Measurements from ENCODE around the gene HEATR9. TPM values are rescaled to one million over a fixed set of nuclear protein-coding genes. Genes with fewer than 3 reads are reported as not detected.
A peak's percentile ranks its signal among the peaks of the same experiment; 100 is the strongest.

HEATR9 gene
- total RNA-seq, 1 donor from 2014 or later, result not detected

- no peak for ATAC-seq
- no peak for DNase-seq (ENCODE audit: low spot score)
These were observed 1.1 kb downstream of the HEATR9 start for GRCh38 chr17:35867574-35867973.

- ATAC-seq (no peak), DNase-seq (ENCODE audit: low spot score) (no peak)
These were observed 2.2 kb downstream of the HEATR9 start for GRCh38 chr17:35866341-35866950.

GRCh38 chr17:35865412-35866340, 3.0 kb downstream of the HEATR9 start:
- no peak for DNase-seq (ENCODE audit: low spot score)
- ATAC-seq, result no peak

- no peak for DNase-seq (ENCODE audit: low spot score)
- no peak for ATAC-seq
These were observed 3.8 kb downstream of the HEATR9 start for GRCh38 chr17:35864853-35865252.

GRCh38 chr17:35856603-35857002, 12.1 kb downstream of the HEATR9 start:
- ATAC-seq, result no peak
- no peak for DNase-seq (ENCODE audit: low spot score)

GRCh38 chr17:35855965-35856364, 12.7 kb downstream of the HEATR9 start:
- DNase-seq (ENCODE audit: low spot score), result no peak
- no peak for ATAC-seq

GRCh38 chr17:35849469-35850348, 19.0 kb downstream of the HEATR9 start:
- DNase-seq (ENCODE audit: low spot score), result no peak
- peak; percentile 88 for ATAC-seq

- ATAC-seq (peak; percentile 33), DNase-seq (ENCODE audit: low spot score) (no peak)
These were observed 20.9 kb downstream of the HEATR9 start for GRCh38 chr17:35847633-35848373.

GRCh38 chr17:35847006-35847405, 21.7 kb downstream of the HEATR9 start:
- DNase-seq (ENCODE audit: low spot score) (no peak), ATAC-seq (peak; percentile 17)

- ATAC-seq (no peak), DNase-seq (ENCODE audit: low spot score) (no peak)
These were observed 22.5 kb downstream of the HEATR9 start for GRCh38 chr17:35846055-35846809.

GRCh38 chr17:35844547-35844946, 24.1 kb downstream of the HEATR9 start:
- ATAC-seq (no peak), DNase-seq (ENCODE audit: low spot score) (no peak)

- ATAC-seq, result no peak
- DNase-seq (ENCODE audit: low spot score), result no peak
These were observed 25.0 kb downstream of the HEATR9 start for GRCh38 chr17:35843698-35844097.

GRCh38 chr17:35842239-35842638, 26.5 kb downstream of the HEATR9 start:
- ATAC-seq (no peak), DNase-seq (ENCODE audit: low spot score) (no peak)

- no peak for DNase-seq (ENCODE audit: low spot score)
- ATAC-seq, result no peak
These were observed 27.2 kb downstream of the HEATR9 start for GRCh38 chr17:35841505-35841904.

- ATAC-seq, result no peak
- no peak for DNase-seq (ENCODE audit: low spot score)
These were observed 27.6 kb downstream of the HEATR9 start for GRCh38 chr17:35841101-35841500.

- DNase-seq (ENCODE audit: low spot score) (no peak), ATAC-seq (no peak)
These were observed 43.5 kb downstream of the HEATR9 start for GRCh38 chr17:35825206-35825605.

- ATAC-seq, result no peak
These were observed 47.4 kb downstream of the HEATR9 start for GRCh38 chr17:35821308-35821707.

GRCh38 chr17:35819455-35819854, 49.2 kb downstream of the HEATR9 start:
- ATAC-seq (no peak), DNase-seq (ENCODE audit: low spot score) (no peak)

More at GRCh38 chr17:35821308-35821707, 47.4 kb downstream of the HEATR9 start:
- DNase-seq (ENCODE audit: low spot score), result no peak

- ATAC-seq (no peak), DNase-seq (ENCODE audit: low spot score) (no peak)
These were observed 51.5 kb downstream of the HEATR9 start for GRCh38 chr17:35817196-35817595.

- DNase-seq (ENCODE audit: low spot score), result no peak
- peak; percentile 57 for ATAC-seq
These were observed 52.0 kb downstream of the HEATR9 start for GRCh38 chr17:35816723-35817122.

Measured in left lobe of liver (tissue), 2 donors.